DOHH2 (cell line): ENCODE measurements around the gene MAPK6.

Experiments
- H3F3A ChIP-seq: fragments of 200-600 bp; sonication (generic), shearing (Covaris generic); 2 replicates; pipeline ENCODE4 v1.6.0; 2016; ENCODE audit warnings: antibody characterized with exemption, mild to moderate bottlenecking; ENCODE audit not compliant: control insufficient read depth, insufficient read depth
- H3K27ac ChIP-seq: fragments of 200-600 bp; sonication (generic); 2 replicates; pipeline ENCODE4 v1.5.1; 2014; ENCODE audit warnings: low read depth, mild to moderate bottlenecking, low read length, moderate library complexity
- H3K27me3 ChIP-seq: fragments of 200-600 bp; sonication (generic); 2 replicates; pipeline ENCODE4 v1.6.1; 2014; ENCODE audit warnings: mild to moderate bottlenecking, low read length, mixed read lengths; ENCODE audit not compliant: control insufficient read depth
- H3K36me3 ChIP-seq: fragments of 200-600 bp; sonication (generic); 2 replicates; pipeline ENCODE4 v1.6.1; 2014; ENCODE audit warnings: mild to moderate bottlenecking, low read length, moderate library complexity, mixed read lengths; ENCODE audit not compliant: control insufficient read depth
- H3K4me1 ChIP-seq: fragments of 200-600 bp; sonication (generic); 2 replicates; pipeline ENCODE4 v1.6.1; 2014; ENCODE audit warnings: mild to moderate bottlenecking, low read length, mixed read lengths; ENCODE audit not compliant: control insufficient read depth
- H3K4me2 ChIP-seq: fragments of 200-600 bp; sonication (generic); 2 replicates; pipeline ENCODE4 v1.6.0; 2014; ENCODE audit warnings: mild to moderate bottlenecking, low read length, moderate library complexity
- H3K4me3 ChIP-seq: fragments of 200-600 bp; sonication (generic); 2 replicates; pipeline ENCODE4 v1.5.1; 2014; ENCODE audit warnings: mild to moderate bottlenecking, low read length, mixed read lengths
- H3K79me2 ChIP-seq: fragments of 200-600 bp; sonication (generic); 2 replicates; pipeline ENCODE4 v1.6.1; 2014; ENCODE audit warnings: mild to moderate bottlenecking, low read length, mixed read lengths; ENCODE audit not compliant: control insufficient read depth
- H3K9me2 ChIP-seq: fragments of 200-600 bp; sonication (generic); replicated peaks from 2 replicates; pipeline ENCODE4 v1.6.1; 2014; ENCODE audit warnings: mild to moderate bottlenecking, low read length, mixed read lengths; ENCODE audit not compliant: control insufficient read depth
- H3K9me3 ChIP-seq: fragments of 200-600 bp; sonication (generic); 2 replicates; pipeline ENCODE4 v1.6.1; 2014; ENCODE audit warnings: antibody characterized with exemption, low read length, mixed read lengths; ENCODE audit not compliant: control insufficient read depth, insufficient read depth
- H4K20me1 ChIP-seq: fragments of 200-600 bp; sonication (generic); 2 replicates; pipeline ENCODE4 v1.6.0; 2014; ENCODE audit warnings: low read depth, mild to moderate bottlenecking, antibody characterized with exemption, low read length, moderate library complexity; ENCODE audit not compliant: control insufficient read depth, insufficient read depth
- CTCF ChIP-seq: fragments of 200-600 bp; sonication (generic); IDR thresholded peaks from one replicate; pipeline ENCODE4 v1.5.1; 2014; ENCODE audit warnings: antibody characterized with exemption, mild to moderate bottlenecking, low read depth, low read length; ENCODE audit not compliant: poor library complexity, severe bottlenecking
- EZH2phosphoT487 ChIP-seq: fragments of 200-600 bp; sonication (generic); IDR thresholded peaks from 2 replicates; pipeline ENCODE4 v1.6.1; 2017; ENCODE audit warnings: borderline replicate concordance, mild to moderate bottlenecking, antibody characterized with exemption, low read length, moderate library complexity, mixed read lengths

MAPK6 gene

GRCh38 chr15:52109559-52110451 is 90.8 kb downstream of the MAPK6 start:
- TF ChIP-seq CTCF, result no peak
- no peak for TF ChIP-seq EZH2phosphoT487

GRCh38 chr15:52111517-52112202 is 92.6 kb downstream of the MAPK6 start:
- H3K27ac ChIP-seq, result no peak overlapping the region
- no peak overlapping the region for H3K4me3 ChIP-seq
- H3K27me3 ChIP-seq, result peaks cover 48% of the 10 kb centered on the region
- peaks cover 6% of the 10 kb centered on the region for H3K4me1 ChIP-seq
- no peaks in the 10 kb centered on the region for H3K9me2 ChIP-seq
- TF ChIP-seq EZH2phosphoT487, result no peak
- TF ChIP-seq CTCF, result no peak
- H4K20me1 ChIP-seq, result no peaks in the 10 kb centered on the region
- H3F3A ChIP-seq, result no peaks in the 10 kb centered on the region
- no peaks in the 10 kb centered on the region for H3K79me2 ChIP-seq
- H3K36me3 ChIP-seq, result no peaks in the 10 kb centered on the region
- no peaks in the 10 kb centered on the region for H3K9me3 ChIP-seq
- H3K4me2 ChIP-seq, result no peak overlapping the region

More at GRCh38 chr15:52109559-52110451, 90.8 kb downstream of the MAPK6 start:
- Histone ChIP-seq H3K79me2 (no peaks in the 10 kb centered on the region), H4K20me1 (no peaks in the 10 kb centered on the region), H3K4me2 (no peak overlapping the region), H3K9me2 (no peaks in the 10 kb centered on the region), H3K27me3 (peaks cover 44% of the 10 kb centered on the region), H3K9me3 (no peaks in the 10 kb centered on the region), H3K27ac (no peak overlapping the region), H3K36me3 (no peaks in the 10 kb centered on the region), H3K4me3 (no peak overlapping the region), H3F3A (no peaks in the 10 kb centered on the region), H3K4me1 (peaks cover 6% of the 10 kb centered on the region)

- no peak overlapping the region for H3K4me3 ChIP-seq
Measured at GRCh38 chr15:52112203-52112750, 93.3 kb downstream of the MAPK6 start.

More at GRCh38 chr15:52112203-52112750, 93.3 kb downstream of the MAPK6 start:
- Histone ChIP-seq H4K20me1 (no peaks in the 10 kb centered on the region), H3K9me3 (no peaks in the 10 kb centered on the region), H3K4me1 (peaks cover 6% of the 10 kb centered on the region), H3K4me2 (peak overlapping the region; percentile 30; the same call in 1 of the 2 replicates), H3K79me2 (no peaks in the 10 kb centered on the region), H3F3A (no peaks in the 10 kb centered on the region), H3K27me3 (peaks cover 48% of the 10 kb centered on the region), H3K9me2 (no peaks in the 10 kb centered on the region), H3K27ac (no peak overlapping the region), H3K36me3 (no peaks in the 10 kb centered on the region)
- TF ChIP-seq EZH2phosphoT487 (no peak), CTCF (no peak)
